Hepatic stellate cell (primary cell): Measurements from ENCODE around the gene GSTA2.
"Not testable (repeated sequence)": the region's sequence is repeated elsewhere in the genome, so short reads cannot be mapped to it uniquely, and the experiment has no call there.

ENCODE experiments used
- DNase-seq: peaks from one replicate; pipeline ENCODE4 v3.0.0; 2011; ENCODE audit warnings: low spot score

The GSTA2 gene

GRCh38 chr6:52763322-52763916 lies at the start of gene GSTA2:
Gene GSTA2 (minus strand): TSS chr6:52763475. CDS start chr6:52757947, 5,528 bp downstream.
- not testable (repeated sequence) for DNase-seq

DNA sequence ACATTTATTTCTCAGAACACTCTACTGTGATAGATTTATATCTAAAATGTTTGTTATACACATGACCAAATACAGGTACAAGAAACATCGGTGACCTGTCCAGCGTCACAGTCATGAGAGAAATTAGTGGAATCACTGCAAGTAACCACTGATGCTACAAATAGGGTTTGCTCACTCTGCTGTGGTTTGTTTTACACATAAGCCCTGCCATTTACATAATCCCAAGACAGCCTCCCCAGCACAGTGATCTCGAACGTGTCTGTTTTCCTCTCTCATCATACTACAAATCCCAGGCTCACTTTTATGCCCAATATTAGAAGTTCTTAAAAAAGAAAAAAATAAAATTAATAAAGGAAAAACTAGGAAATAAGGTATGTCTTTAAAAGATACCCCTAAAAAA lies 46.5 kb upstream of the GSTA2 start:
- not testable (repeated sequence) for DNase-seq

DNA sequence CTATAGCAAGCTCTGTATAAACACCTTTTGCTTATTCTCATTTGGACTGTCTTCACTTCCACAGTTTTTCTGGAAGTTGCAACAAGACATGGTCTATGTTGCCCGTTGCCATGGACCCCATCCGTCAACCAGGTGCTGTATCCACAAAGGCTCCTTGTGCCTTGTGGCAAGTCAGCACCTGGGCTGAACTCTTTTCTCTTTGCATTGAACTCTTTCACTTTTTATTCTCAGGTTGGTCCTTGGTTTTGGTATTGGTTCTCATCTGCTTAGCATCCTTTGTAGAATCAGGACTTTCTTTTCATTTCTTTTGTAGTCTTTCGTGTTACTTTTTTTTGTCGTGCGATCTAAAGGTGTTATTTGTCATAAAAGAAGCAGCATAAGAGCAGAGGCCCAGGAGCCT lies 45.4 kb upstream of the GSTA2 start:
- no peak for DNase-seq

- not testable (repeated sequence) for DNase-seq
Observed at GRCh38 chr6:52803668-52804255, 40.5 kb upstream of the GSTA2 start, which contains the start of gene GSTA1. Gene GSTA1 (minus strand): TSS chr6:52803816. CDS start chr6:52799267, 4,549 bp downstream.

- DNase-seq, result no peak
Observed at GRCh38 chr6:52802806-52803205, 39.5 kb upstream of the GSTA2 start.

DNA sequence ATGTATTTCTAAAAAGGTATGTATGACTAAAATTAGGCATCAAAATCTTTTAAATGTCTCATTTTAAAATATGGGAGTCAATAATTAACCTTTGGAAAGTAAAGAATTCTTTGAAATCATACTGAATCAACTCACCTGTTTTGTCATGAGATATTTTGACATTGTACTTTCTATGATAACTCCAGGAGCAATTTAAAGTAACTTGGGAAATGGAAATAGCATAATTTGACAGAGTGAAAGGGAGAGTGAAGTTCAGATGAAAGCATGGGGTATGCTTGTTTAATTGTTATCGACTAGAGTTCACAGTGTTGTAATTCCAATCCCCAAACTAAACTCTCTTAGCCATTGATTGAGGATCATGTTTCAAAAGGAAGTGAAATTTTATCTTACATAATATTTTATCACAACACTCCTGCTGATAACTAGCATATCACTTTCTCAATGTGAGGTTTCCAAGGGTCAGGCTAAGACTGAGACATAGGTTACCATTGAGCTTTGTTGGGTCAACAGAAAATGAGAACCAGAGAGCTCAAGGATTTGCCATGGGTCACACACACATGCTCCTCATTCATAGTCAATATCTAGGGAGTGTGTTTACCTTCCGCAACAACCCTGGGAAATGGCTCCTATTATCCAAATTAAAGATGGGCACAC lies 38.0 kb upstream of the GSTA2 start:
- DNase-seq, result no peak

DNA sequence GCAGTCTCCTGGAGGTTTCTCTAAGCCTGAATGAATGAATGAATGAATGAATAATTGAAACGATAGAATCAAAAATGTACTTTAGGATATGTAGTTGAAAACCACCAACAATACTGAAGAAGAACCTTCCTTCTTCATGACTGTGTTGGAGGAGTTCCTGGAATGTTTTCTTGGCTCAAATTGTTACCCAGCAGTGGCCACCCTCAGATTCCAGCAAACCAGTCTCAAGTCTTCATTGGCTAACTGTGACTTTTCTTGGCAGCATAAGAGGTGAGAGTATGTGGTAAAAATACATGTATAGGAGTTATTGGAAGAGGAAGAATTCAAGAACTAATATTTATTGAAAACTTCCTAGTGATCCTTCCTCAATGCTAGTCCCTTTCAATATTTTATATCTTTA lies 36.0 kb upstream of the GSTA2 start:
- DNase-seq, result not testable (repeated sequence)

- DNase-seq, result not testable (repeated sequence)
Observed at GRCh38 chr6:52794366-52794765, 31.1 kb upstream of the GSTA2 start.

DNA sequence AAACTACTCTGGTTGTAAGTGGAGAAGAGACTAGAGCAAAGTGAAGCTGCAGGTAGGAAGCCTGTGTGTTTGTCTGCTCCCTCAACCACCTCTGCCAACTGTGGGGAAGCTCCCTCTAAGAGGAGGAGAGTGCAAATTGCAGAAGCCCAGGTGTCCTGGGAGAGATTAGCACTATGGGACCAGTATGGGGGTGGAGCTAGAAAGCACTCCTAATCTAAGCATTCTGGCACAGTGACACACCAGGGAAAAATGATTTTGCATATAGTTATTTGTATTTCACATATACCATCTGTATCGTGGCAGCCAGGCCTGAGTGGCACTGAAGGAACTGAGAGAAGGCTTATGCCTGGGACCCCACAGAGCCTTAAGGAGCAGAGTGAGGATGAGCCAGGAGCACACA lies 27.6 kb upstream of the GSTA2 start:
- DNase-seq, result no peak

DNA sequence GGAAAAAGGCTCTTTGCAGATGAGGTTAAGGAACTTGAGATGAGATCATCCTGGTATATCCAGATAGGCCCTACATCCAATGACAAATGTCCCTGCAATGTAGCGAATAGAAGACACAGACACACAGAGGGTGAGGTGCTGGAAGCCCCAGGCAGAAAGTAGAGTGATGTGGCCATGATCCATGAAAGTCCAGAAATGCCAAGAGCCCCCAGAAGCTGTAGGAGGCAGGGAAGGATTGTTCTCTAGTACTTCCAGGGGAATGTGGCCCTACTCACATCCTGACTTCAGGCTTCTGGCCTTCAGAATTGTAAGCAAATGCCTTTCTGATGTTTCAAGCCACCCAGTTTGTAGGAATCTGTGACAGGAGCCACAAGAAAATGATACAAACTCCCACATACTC lies 26.4 kb upstream of the GSTA2 start:
- DNase-seq, result not testable (repeated sequence)

DNA sequence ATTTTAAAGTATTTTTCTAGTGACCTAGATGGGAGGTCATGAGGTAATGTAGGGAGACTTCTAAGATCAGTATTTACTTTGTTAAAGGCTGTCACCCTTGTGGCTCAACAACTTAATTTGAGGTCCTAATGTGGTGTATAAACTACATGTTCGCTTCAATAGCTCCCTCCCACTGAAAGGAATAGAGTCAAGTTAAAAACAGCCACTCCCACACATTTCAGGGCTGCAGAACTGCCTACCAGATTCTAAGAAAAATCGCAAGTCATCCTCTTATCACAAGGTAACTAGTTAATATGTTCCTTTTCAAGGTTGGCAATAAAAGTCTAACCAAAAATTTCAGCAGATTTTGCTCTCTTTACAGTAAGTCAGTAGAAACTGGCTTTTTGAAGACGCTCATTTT lies 25.2 kb upstream of the GSTA2 start:
- no peak for DNase-seq

DNA sequence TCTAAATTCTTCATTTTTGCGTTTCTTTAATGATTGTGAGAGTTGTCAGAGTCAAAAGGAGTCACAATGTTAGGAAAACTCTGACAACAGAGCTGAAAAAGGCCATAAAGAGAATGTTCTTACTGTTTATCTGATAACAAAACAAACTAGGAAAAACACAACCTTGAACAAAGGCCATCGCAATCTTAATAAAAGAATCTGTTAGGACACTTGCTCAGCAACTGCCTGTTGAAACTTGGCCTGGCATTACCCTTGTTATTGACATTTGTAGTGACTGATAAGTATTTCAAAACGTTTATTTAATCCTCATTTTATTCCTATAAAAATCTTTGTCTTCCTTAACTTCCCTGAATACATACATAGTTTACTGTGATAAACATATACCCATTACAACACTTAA lies 24.6 kb upstream of the GSTA2 start:
- no peak for DNase-seq

GRCh38 chr6:52786249-52786956 lies 23.1 kb upstream of the GSTA2 start:
- no peak for DNase-seq

GRCh38 chr6:52782696-52783274 lies 19.5 kb upstream of the GSTA2 start:
- not testable (repeated sequence) for DNase-seq

- DNase-seq, result not testable (repeated sequence)
Observed at GRCh38 chr6:52782209-52782608, 18.9 kb upstream of the GSTA2 start.

GRCh38 chr6:52779237-52779636 lies 16.0 kb upstream of the GSTA2 start:
- DNase-seq, result no peak

DNA sequence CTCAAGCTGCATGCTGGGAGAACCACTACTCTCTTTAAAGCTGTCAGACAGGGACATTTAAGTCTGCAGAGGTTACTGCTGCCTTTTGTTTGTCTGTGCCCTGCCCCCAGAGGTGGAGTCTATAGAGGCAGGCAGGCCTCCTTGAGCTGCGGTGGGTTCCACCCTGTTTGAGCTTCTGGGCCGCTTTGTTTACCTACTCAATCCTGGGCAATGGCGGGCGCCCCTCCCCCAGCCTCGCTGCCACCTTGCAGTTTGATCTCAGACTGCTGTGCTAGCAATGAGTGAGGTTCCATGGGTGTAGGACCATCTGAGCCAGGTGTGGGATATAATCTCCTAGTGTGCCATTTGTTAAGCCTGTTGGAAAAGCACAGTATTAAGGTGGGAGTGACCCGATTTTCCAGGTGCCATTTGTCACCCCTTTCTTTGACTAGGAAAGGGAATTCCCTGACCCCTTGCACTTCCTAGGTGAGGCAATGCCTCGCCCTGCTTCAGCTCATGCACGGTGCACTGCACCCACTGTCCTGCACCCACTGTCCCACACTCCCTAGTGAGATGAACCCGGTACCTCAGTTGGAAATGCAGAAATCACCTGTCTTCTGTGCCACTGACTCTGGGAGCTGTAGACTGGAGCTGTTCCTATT lies 13.6 kb upstream of the GSTA2 start:
- not testable (repeated sequence) for DNase-seq

- DNase-seq, result not testable (repeated sequence)
Observed at GRCh38 chr6:52769399-52769798, 6.1 kb upstream of the GSTA2 start.

GRCh38 chr6:52767658-52768057 lies 4.4 kb upstream of the GSTA2 start:
- not testable (repeated sequence) for DNase-seq

DNA sequence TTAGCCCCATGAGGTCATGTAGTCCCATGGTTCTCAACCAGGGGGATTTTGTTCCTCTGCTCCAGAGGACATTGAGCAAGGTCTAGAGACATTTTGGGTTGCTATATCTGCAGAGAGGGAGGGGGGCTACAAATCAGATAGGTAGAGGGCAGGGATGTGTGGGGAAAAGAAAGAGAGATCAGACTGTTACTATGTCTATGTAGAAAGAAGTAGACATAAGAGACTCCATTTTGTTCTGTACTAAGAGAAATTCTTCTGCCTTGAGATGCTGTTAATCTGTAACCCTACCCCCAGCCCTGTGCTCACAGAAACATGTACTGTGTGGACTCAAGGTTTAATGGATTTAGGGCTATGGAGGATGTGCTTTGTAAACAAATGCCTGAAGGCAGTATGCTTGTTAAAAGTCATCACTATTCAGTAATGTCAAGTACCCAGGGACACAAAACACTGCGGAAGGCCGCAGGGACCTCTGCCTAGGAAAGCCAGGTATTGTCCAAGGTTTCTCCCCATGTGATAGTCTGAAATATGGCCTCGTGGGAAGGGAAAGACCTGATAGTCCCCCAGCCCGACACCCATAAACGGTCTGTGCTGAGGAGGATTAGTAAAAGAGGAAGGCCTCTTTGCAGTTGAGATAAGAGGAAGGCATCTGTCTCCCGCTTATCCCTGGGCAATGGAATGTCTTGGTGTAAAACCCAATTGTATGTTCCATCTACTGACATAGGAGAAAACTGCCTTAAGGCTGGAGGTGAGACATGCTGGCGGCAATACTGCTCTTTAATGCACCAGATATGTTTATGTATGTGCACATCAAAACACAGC lies 1.4 kb downstream of the GSTA2 start:
- not testable (repeated sequence) for DNase-seq
